ENCODE measurements around the gene BCL10. TPM values are rescaled to one million over a fixed set of nuclear protein-coding genes. Genes with fewer than 3 reads are reported as not detected.

BCL10 gene
- total RNA-seq, 1 experiment from 2014 or later = 29.9 TPM

DNA sequence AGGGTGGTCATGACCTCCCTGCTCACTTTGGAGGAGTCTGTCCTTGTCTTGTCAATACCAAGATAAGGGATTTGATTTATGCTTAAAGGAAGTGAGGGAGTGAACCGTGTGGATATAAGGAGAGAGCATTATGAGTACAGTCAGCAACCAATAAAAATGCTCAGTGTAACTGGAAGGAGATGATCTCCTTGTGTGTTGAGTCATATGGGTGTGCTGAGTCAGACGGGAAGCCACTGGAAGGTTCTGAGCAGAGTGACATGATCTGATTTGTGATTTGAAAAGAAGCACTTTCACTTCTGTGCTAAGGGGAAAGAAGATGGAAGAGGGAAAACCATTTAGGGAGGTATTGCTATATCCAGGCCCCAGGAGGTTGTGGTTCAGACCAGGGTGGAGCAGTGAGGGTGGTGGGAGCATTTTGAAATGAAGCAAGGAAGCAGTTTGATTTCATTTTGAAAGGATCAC lies 2.5 kb upstream of the BCL10 start:
- peak overlapping the region; percentile 75 for H3K4me2 ChIP-seq (ENCODE audit: low read length)

DNA sequence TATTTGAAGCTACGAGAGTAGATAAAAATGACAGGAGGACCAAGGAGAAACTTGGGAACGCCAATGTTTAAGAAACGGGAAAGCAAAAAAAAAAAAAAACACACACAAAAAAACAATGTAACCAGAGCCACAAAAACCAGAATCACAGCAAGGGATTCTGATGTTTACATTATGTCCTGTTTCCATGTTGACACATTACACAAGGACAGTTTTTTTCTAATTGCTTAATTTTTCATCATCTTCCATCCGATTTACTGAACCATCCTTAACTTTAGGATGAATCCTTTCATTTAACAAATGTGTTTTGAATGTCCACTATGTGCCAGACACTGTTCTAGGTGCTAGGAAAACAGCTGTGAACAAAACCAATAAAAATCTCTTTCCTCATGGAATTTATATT lies 1.4 kb upstream of the BCL10 start:
- Histone ChIP-seq H3K4me3 (ENCODE audit: low read length) (no peak overlapping the region), H3K4me1 (ENCODE audit: insufficient read depth, low read length) (peaks cover 45% of the 10 kb centered on the region), H3K36me3 (ENCODE audit: low read depth, low read length) (peaks cover 10% of the 10 kb centered on the region), H3K4me2 (ENCODE audit: low read length) (no peak overlapping the region), H3K9me2 (replicated peaks; ENCODE audit: low read length) (no peaks in the 10 kb centered on the region), H3K79me2 (ENCODE audit: low read length) (peaks cover 35% of the 10 kb centered on the region), H3K9ac (ENCODE audit: low read length) (no peak overlapping the region), H3F3A (ENCODE audit: low read length, unreplicated experiment) (no peaks in the 10 kb centered on the region), H3K27me3 (ENCODE audit: low read length) (no peaks in the 10 kb centered on the region), H4K20me1 (ENCODE audit: low read length) (peaks cover 23% of the 10 kb centered on the region), H3K27ac (ENCODE audit: low read length) (peak overlapping the region; percentile 55), H3K9me3 (ENCODE audit: low read length) (no peaks in the 10 kb centered on the region), H2AFZ (ENCODE audit: low read length) (no peak overlapping the region)
- TF ChIP-seq EZH2phosphoT487 (IDR thresholded peaks at IDR 0.05; ENCODE audit: borderline replicate concordance, low read length) (no peak), EZH2 (IDR thresholded peaks at IDR 0.05; ENCODE audit: low read length, unreplicated experiment) (no peak), CTCF (conservative IDR thresholded peaks at IDR 0.05; ENCODE audit: low read depth, low read length) (no peak)
- no peak for ATAC-seq
- no peak for DNase-seq
- intact Hi-C loops (cut with micrococcal nuclease) = no loop called here
- no TSS peak for BruUV-seq (replicated peaks)
- ChIA-PET POLR2A (ENCODE audit: unreplicated experiment) (interaction anchor here (0.5 kb wide), 1 partner anchor 18 kb away, joined by 6 read pairs; the partner anchor contains the start of gene C1orf52), CTCF (no interaction called here)

More for the DNA sequence above, 2.5 kb upstream of the BCL10 start:
- TF ChIP-seq EZH2phosphoT487 (IDR thresholded peaks at IDR 0.05; ENCODE audit: borderline replicate concordance, low read length) (no peak), EZH2 (IDR thresholded peaks at IDR 0.05; ENCODE audit: low read length, unreplicated experiment) (no peak), CTCF (conservative IDR thresholded peaks at IDR 0.05; ENCODE audit: low read depth, low read length) (no peak)
- H3K27ac ChIP-seq (ENCODE audit: low read length) = peak overlapping the region; percentile 84
- no peaks in the 10 kb centered on the region for H3F3A ChIP-seq (ENCODE audit: low read length, unreplicated experiment)
- peak; percentile 56 for ATAC-seq
- no peaks in the 10 kb centered on the region for H3K9me2 ChIP-seq (replicated peaks; ENCODE audit: low read length)
- H3K79me2 ChIP-seq (ENCODE audit: low read length) = peaks cover 24% of the 10 kb centered on the region
- no peaks in the 10 kb centered on the region for H3K27me3 ChIP-seq (ENCODE audit: low read length)
- POLR2A ChIA-PET (ENCODE audit: unreplicated experiment) = no interaction called here
- CTCF ChIA-PET = no interaction called here
- H3K4me1 ChIP-seq (ENCODE audit: insufficient read depth, low read length) = peaks cover 38% of the 10 kb centered on the region
- intact Hi-C loops (cut with micrococcal nuclease) = loop anchor here (1.0 kb wide), 1 partner anchor 10 kb away; no protein-coding TSS in a partner anchor
- peaks cover 12% of the 10 kb centered on the region for H4K20me1 ChIP-seq (ENCODE audit: low read length)
- no TSS peak for BruUV-seq (replicated peaks)
- H3K9me3 ChIP-seq (ENCODE audit: low read length) = no peaks in the 10 kb centered on the region
- 0 out of 2 replicates have a peak overlapping the region, but pooled peaks have one; percentile 42 for H2AFZ ChIP-seq (ENCODE audit: low read length)
- H3K9ac ChIP-seq (ENCODE audit: low read length) = peak overlapping the region; percentile 48
- peak overlapping the region; percentile 45 for H3K4me3 ChIP-seq (ENCODE audit: low read length)
- H3K36me3 ChIP-seq (ENCODE audit: low read depth, low read length) = peaks cover 4% of the 10 kb centered on the region
- peak; percentile 96 for DNase-seq

DNA sequence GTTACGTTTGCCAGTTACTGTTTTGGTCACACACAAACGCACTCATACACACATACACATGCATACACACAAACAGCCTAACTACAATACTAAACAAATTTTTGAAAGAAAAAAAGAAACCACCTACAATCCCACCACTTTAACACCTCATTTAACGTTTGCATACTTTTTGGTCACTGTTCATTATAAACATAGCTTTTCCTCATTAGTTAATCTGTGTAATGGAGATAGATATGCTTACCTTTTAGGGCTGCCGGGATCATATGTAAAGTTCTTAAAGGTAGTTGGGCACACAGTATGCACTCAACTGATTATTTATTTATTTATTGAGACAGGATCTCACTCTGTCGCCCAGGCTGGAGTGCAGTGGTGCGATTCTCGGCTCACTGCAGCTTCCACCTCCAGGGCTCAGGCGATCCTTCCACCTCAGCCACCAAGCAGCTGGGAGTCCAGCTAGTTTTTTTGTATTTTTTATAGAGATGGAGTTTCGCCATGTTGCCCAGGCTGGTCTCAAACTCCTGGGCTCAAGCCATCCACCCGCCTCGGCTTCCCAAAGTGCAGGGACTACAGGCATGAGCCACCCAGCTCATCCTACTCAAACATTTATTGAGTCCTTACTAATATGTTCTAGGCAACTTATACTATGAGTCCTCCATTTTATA lies 677 bp upstream of the BCL10 start:
- peak overlapping the region; percentile 30 for H3K9ac ChIP-seq (ENCODE audit: low read length)
- H3K27ac ChIP-seq (ENCODE audit: low read length) = peak overlapping the region; percentile 55
- H3K4me1 ChIP-seq (ENCODE audit: insufficient read depth, low read length) = peaks cover 45% of the 10 kb centered on the region
- no peaks in the 10 kb centered on the region for H3F3A ChIP-seq (ENCODE audit: low read length, unreplicated experiment)
- ATAC-seq = no peak
- TF ChIP-seq EZH2 (IDR thresholded peaks at IDR 0.05; ENCODE audit: low read length, unreplicated experiment) (no peak), EZH2phosphoT487 (IDR thresholded peaks at IDR 0.05; ENCODE audit: borderline replicate concordance, low read length) (no peak), CTCF (conservative IDR thresholded peaks at IDR 0.05; ENCODE audit: low read depth, low read length) (no peak)
- intact Hi-C loops (cut with micrococcal nuclease) = loop anchor here (1.0 kb wide), 1 partner anchor 20 kb away; no protein-coding TSS in a partner anchor
- H2AFZ ChIP-seq (ENCODE audit: low read length) = peak overlapping the region; percentile 26
- peaks cover 42% of the 10 kb centered on the region for H3K79me2 ChIP-seq (ENCODE audit: low read length)
- peak overlapping the region; percentile 79 for H3K4me2 ChIP-seq (ENCODE audit: low read length)
- no peaks in the 10 kb centered on the region for H3K9me3 ChIP-seq (ENCODE audit: low read length)
- H3K9me2 ChIP-seq (replicated peaks; ENCODE audit: low read length) = no peaks in the 10 kb centered on the region
- no peak for DNase-seq
- BruUV-seq (replicated peaks) = TSS peak; percentile 72
- peaks cover 24% of the 10 kb centered on the region for H4K20me1 ChIP-seq (ENCODE audit: low read length)
- peaks cover 13% of the 10 kb centered on the region for H3K36me3 ChIP-seq (ENCODE audit: low read depth, low read length)
- ChIA-PET POLR2A (ENCODE audit: unreplicated experiment) (interaction anchor here (0.5 to 1.3 kb wide), 10 partner anchors 13 to 388 kb away, joined by 3 to 9 read pairs (median 4); partner anchors contain the start of genes C1orf52 and CCN1), CTCF (interaction anchor here (0.6 to 1.7 kb wide), 3 partner anchors 18 to 324 kb away, joined by 3 to 7 read pairs (median 4); partner anchors contain the start of gene C1orf52)
- peak overlapping the region; percentile 89 for H3K4me3 ChIP-seq (ENCODE audit: low read length)
- H3K27me3 ChIP-seq (ENCODE audit: low read length) = no peaks in the 10 kb centered on the region
